ENCODE results near the gene PYGO1.
"Not testable (repeated sequence)": the region's sequence is repeated elsewhere in the genome, so short reads cannot be mapped to it uniquely, and the experiment has no call there.

Gene PYGO1

DNA sequence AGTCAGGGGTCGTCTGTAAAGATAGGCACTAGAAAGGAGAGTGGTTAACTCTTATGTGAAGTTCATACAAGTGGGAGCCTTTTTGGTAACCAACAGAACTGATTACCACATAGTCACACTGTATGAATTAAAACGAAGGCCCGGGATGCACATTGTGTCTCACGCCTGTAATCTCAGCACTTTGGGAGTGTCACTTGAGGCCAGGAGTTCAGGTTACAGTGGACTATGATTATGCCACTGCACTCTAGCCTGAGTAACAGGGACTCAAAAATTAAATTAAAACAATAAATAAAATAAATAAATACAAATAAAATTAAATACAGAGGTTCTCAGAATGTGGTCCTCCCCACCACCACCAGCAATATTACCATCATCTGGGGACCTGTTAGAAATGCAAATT lies 80.6 kb downstream of the PYGO1 start:
- in situ Hi-C loops (cut with MboI; ENCODE audit: low pct_unique_long_range_greater_than_20kb, low sequenced_read_pairs, unreplicated experiment) = no loop called here
- DNase-seq (ENCODE audit: low spot score) = no peak
- TF ChIP-seq, protein P1, sequence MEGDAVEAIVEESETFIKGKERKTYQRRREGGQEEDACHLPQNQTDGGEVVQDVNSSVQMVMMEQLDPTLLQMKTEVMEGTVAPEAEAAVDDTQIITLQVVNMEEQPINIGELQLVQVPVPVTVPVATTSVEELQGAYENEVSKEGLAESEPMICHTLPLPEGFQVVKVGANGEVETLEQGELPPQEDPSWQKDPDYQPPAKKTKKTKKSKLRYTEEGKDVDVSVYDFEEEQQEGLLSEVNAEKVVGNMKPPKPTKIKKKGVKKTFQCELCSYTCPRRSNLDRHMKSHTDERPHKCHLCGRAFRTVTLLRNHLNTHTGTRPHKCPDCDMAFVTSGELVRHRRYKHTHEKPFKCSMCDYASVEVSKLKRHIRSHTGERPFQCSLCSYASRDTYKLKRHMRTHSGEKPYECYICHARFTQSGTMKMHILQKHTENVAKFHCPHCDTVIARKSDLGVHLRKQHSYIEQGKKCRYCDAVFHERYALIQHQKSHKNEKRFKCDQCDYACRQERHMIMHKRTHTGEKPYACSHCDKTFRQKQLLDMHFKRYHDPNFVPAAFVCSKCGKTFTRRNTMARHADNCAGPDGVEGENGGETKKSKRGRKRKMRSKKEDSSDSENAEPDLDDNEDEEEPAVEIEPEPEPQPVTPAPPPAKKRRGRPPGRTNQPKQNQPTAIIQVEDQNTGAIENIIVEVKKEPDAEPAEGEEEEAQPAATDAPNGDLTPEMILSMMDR (IDR thresholded peaks at IDR 0.05; ENCODE audit: extremely low read depth, insufficient read depth, missing control alignments) = no peak

DNA sequence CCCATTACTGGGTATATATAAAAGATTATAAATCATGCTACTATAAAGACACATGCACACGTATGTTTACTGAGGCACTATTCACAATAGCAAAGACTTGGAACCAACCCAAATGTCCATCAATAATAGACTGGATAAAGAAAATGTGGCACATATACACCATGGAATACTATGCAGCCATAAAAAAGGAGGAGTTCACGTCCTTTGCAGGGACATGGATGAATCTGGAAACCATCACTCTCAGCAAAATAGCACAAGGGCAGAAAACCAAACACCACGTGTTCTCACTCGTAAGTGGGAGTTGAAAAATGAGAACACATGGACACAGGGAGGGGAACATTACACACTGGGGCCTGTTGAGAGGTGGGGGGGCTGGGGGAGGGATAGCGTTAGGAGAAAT lies 82.7 kb downstream of the PYGO1 start:
- DNase-seq (ENCODE audit: low spot score) = not testable (repeated sequence)

DNA sequence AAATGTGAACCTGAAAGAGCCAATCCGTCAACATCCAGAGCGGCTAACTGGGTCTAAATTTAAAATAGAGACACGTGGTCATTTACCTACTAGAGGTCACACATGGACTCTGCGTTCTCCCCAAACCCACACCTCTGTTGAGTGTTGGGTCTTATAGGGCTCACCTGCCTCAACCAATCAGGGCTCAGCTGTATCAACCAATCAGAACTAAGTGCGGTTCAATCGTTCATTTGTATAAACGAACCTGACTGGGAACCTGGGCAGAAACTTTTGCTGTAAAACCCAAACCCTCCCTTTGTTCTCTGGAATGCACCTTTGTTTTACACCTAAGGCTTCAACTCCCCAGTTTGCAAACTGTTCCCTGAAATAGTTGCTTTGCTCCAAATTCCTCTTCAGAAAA lies 89.0 kb downstream of the PYGO1 start:
- TF ChIP-seq, protein P1 (IDR thresholded peaks at IDR 0.05; ENCODE audit: extremely low read depth, insufficient read depth, missing control alignments) = no peak
- DNase-seq (ENCODE audit: low spot score) = no peak
- in situ Hi-C loops (cut with MboI; ENCODE audit: low pct_unique_long_range_greater_than_20kb, low sequenced_read_pairs, unreplicated experiment) = no loop called here

More for the DNA sequence above, 82.7 kb downstream of the PYGO1 start:
- in situ Hi-C loops (cut with MboI; ENCODE audit: low pct_unique_long_range_greater_than_20kb, low sequenced_read_pairs, unreplicated experiment) = not testable (repeated sequence)

DNA sequence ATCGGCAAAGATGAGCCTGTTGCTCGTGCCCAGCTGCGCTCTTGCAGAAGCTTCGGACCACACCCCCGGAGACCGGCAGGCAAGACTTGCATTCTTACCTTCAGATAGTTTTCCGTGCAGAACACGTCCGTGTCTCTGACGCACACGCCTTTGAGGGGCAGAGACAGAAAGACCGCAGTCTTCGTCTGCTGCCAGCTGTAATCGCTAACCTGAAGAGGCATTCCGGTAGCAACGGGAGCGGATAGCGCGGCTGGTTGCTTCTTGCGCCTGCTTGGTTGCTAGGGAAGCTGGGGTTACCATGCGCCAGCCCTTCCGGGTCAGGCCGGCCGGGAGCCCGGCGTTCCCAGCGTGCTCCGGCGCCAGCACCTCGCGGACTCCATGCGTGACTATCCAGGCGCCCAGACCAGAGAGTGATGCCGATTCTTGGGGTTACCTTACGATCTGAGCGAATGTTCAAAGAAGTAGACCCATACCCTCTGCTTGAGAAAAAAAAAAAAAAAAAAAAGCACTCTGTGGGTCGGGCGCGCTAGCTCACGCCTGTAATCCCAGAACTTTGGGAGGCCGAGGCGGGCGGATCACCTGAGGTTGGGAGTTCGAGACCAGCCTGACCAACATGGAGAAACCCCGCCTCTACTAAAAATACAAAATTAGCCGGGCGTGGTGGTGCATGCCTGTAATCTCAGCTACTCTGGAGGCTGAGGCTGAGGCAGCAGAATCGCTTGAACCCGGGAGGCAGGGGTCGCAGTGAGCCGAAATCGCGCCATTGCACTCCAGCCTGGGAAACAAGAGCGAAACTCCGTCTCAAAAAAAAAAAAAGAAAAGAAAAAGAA lies 89.8 kb downstream of the PYGO1 start:
- in situ Hi-C loops (cut with MboI; ENCODE audit: low pct_unique_long_range_greater_than_20kb, low sequenced_read_pairs, unreplicated experiment) = not testable (repeated sequence)
- peak; percentile 85 for DNase-seq (ENCODE audit: low spot score)

DNA sequence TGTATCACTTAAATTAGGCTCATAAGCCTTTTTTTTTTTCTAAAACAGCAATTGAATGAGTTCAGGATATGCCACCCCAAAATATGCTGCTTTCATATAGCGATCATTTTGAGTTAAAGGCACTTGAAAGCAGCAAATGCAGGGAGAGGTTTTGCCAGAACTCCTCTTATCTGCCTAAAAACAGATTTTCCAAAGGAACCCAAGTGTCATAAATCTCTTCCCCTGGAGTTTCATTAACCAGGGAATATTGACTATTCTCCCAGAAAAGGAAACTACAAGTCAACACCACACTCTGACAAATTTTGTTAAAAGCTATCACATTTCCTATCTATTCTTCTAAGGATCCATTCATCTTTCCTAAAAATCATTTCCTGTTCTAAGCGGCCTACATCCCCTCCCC lies 91.4 kb downstream of the PYGO1 start:
- in situ Hi-C loops (cut with MboI; ENCODE audit: low pct_unique_long_range_greater_than_20kb, low sequenced_read_pairs, unreplicated experiment) = no loop called here
- TF ChIP-seq, protein P1 (IDR thresholded peaks at IDR 0.05; ENCODE audit: extremely low read depth, insufficient read depth, missing control alignments) = no peak
- DNase-seq (ENCODE audit: low spot score) = no peak

DNA sequence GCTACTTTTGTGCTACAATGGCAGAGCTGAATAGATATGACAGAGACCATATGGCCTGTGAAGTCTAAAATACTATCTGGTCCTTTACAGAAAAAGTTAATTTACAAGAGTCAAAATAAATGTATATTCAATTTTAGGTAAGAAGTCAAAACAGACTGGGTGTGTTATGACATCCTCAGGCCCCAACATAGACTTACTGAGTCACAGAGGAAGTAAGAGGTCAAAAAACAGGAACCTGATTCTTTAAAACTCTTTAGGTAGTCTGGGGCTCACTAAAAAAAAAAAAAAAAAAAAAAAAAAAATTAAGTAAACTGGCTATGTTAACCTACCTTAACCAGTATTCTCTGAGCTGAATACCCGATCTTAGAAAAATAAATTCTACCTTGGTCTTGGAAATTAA lies 93.2 kb downstream of the PYGO1 start:
- in situ Hi-C loops (cut with MboI; ENCODE audit: low pct_unique_long_range_greater_than_20kb, low sequenced_read_pairs, unreplicated experiment) = no loop called here
- TF ChIP-seq, protein P1 (IDR thresholded peaks at IDR 0.05; ENCODE audit: extremely low read depth, insufficient read depth, missing control alignments) = no peak
- no peak for DNase-seq (ENCODE audit: low spot score)

DNA sequence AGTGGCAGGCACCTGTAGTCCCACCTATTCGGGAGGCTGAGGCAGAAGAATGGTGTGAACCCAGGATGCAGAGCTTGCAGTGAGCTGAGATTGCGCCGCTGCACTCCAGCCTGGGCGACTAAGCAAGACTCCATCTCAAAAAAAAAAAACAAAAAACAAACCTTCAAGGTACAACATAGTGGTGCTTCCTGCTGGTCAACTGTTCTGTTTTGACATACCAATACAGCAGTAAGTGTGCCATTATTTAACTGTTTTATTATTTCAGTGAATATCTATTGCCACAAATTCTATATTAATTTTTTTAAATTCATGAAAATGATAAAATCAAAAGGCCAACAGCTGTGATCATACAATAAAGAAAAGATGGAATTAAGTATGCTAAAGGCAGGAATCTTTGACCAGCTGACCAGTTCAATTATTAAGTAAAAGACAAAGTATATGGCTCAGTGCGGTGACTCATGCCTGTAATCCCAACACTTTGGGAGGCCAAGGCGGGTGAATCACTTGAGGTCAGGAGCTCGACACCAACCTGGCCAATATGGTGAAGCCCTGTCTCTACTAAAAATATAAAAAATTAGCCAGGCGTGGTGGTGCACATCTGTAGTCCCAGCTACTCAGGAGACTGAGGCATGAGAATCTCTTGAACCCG lies 99.1 kb downstream of the PYGO1 start:
- DNase-seq (ENCODE audit: low spot score); in situ Hi-C loops (cut with MboI; ENCODE audit: low pct_unique_long_range_greater_than_20kb, low sequenced_read_pairs, unreplicated experiment): not testable (repeated sequence)

All from GM13977 (cell line).